ENCODE measurements around the gene P3R3URF.
A peak's percentile ranks its signal among the peaks of the same experiment; 100 is the strongest.

Gene P3R3URF

DNA sequence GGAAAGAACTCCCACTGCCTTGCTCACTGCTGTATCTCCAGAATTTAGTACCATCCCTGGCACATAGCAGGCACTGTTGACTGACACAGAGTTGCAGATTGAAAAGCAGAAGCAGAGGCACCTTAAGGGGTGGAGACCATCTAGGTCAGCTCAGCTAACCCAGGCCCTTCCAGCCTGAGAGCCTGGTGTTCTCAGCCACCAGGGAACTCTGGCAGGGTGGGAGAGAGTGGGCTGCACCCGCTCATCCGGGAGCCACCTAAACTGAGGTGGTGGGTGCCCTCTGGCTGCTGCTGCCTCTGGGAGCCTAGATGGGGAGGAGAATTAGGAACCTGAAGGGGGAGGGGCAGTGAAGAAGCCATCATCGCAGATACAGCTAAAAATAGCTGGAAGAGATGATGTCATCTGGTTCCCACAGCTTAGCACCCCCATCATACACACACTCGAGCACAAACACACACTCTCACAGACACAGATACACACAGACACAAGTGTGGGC is 2.9 kb downstream of the P3R3URF start:
- Histone ChIP-seq H3F3A (ENCODE audit: insufficient read depth, low read length) (no peaks in the 10 kb centered on the region), H3K9ac (ENCODE audit: low read length) (no peak overlapping the region), H3K4me1 (ENCODE audit: low read length) (no peaks in the 10 kb centered on the region; the same call in 1 of the 2 replicates), H3K4me3 (ENCODE audit: low read length) (no peak overlapping the region), H3K27ac (ENCODE audit: low read length) (no peak overlapping the region), H3K79me2 (ENCODE audit: low read length) (no peaks in the 10 kb centered on the region), H3K9me2 (replicated peaks; ENCODE audit: insufficient read depth, low read length) (no peaks in the 10 kb centered on the region), H4K20me1 (ENCODE audit: insufficient read depth, low read length) (no peaks in the 10 kb centered on the region), H3K9me3 (replicated peaks; ENCODE audit: insufficient read depth, low read length) (no peaks in the 10 kb centered on the region), H3K36me3 (replicated peaks; ENCODE audit: insufficient read depth, low read length) (no peaks in the 10 kb centered on the region), H3K4me2 (ENCODE audit: low read depth, low read length) (no peak overlapping the region), H2AFZ (ENCODE audit: low read length) (peak overlapping the region; percentile 43), H3K27me3 (replicated peaks; ENCODE audit: insufficient read depth, low read length) (no peaks in the 10 kb centered on the region)
- DNase-seq, result no peak
- TF ChIP-seq, protein P1, sequence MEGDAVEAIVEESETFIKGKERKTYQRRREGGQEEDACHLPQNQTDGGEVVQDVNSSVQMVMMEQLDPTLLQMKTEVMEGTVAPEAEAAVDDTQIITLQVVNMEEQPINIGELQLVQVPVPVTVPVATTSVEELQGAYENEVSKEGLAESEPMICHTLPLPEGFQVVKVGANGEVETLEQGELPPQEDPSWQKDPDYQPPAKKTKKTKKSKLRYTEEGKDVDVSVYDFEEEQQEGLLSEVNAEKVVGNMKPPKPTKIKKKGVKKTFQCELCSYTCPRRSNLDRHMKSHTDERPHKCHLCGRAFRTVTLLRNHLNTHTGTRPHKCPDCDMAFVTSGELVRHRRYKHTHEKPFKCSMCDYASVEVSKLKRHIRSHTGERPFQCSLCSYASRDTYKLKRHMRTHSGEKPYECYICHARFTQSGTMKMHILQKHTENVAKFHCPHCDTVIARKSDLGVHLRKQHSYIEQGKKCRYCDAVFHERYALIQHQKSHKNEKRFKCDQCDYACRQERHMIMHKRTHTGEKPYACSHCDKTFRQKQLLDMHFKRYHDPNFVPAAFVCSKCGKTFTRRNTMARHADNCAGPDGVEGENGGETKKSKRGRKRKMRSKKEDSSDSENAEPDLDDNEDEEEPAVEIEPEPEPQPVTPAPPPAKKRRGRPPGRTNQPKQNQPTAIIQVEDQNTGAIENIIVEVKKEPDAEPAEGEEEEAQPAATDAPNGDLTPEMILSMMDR (IDR thresholded peaks at IDR 0.05; ENCODE audit: low read length), result no peak
- no peak for TF ChIP-seq EZH2 (optimal IDR thresholded peaks at IDR 0.05; ENCODE audit: low read depth, low read length)
- no peak for TF ChIP-seq EZH2phosphoT487 (IDR thresholded peaks at IDR 0.05; ENCODE audit: low read length)

- H3F3A ChIP-seq (ENCODE audit: insufficient read depth, low read length), result no peaks in the 10 kb centered on the region
- no peak overlapping the region for H3K4me3 ChIP-seq (ENCODE audit: low read length)
- H3K9me2 ChIP-seq (replicated peaks; ENCODE audit: insufficient read depth, low read length), result no peaks in the 10 kb centered on the region
- H3K27ac ChIP-seq (ENCODE audit: low read length), result no peak overlapping the region
- no peaks in the 10 kb centered on the region for H3K27me3 ChIP-seq (replicated peaks; ENCODE audit: insufficient read depth, low read length)
- H3K79me2 ChIP-seq (ENCODE audit: low read length), result no peaks in the 10 kb centered on the region
- H3K9ac ChIP-seq (ENCODE audit: low read length), result no peak overlapping the region
- no peak overlapping the region for H2AFZ ChIP-seq (ENCODE audit: low read length)
- H3K4me2 ChIP-seq (ENCODE audit: low read depth, low read length), result no peak overlapping the region
- no peaks in the 10 kb centered on the region for H3K36me3 ChIP-seq (replicated peaks; ENCODE audit: insufficient read depth, low read length)
- H3K4me1 ChIP-seq (ENCODE audit: low read length), result no peaks in the 10 kb centered on the region; the same call in 1 of the 2 replicates
- no peaks in the 10 kb centered on the region for H4K20me1 ChIP-seq (ENCODE audit: insufficient read depth, low read length)
- TF ChIP-seq EZH2phosphoT487 (IDR thresholded peaks at IDR 0.05; ENCODE audit: low read length), result no peak
- DNase-seq, result no peak
- H3K9me3 ChIP-seq (replicated peaks; ENCODE audit: insufficient read depth, low read length), result no peaks in the 10 kb centered on the region
Measured at GRCh38 chr1:46172321-46172720, 4.0 kb downstream of the P3R3URF start.

DNA sequence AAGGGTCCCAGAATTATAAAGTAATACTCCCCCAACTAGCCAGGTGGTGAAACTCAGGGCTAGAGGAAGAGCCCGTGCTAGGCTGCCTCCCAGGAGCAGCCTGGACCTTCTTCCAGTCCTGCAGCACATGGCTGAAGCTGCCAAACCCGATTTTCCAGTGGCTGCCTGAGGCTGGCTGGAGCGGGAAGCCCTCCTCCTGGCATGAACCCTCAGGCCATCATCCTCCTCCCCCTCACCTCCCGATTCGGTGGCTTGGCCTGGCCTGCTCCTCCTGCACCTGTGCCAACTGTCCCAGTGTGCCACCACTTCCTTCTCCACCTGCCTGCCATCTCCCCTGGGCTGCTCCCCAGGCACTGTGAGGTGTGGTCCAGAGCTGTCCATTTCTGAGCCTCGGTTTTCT is 4.4 kb downstream of the P3R3URF start:
- no peak overlapping the region for H3K4me2 ChIP-seq (ENCODE audit: low read depth, low read length)
- no peak for DNase-seq
- H4K20me1 ChIP-seq (ENCODE audit: insufficient read depth, low read length), result no peaks in the 10 kb centered on the region
- TF ChIP-seq, protein P1 (IDR thresholded peaks at IDR 0.05; ENCODE audit: low read length), result no peak
- TF ChIP-seq EZH2phosphoT487 (IDR thresholded peaks at IDR 0.05; ENCODE audit: low read length), result no peak
- no peak for TF ChIP-seq EZH2 (optimal IDR thresholded peaks at IDR 0.05; ENCODE audit: low read depth, low read length)
- H3K9me2 ChIP-seq (replicated peaks; ENCODE audit: insufficient read depth, low read length), result no peaks in the 10 kb centered on the region
- no peak overlapping the region for H2AFZ ChIP-seq (ENCODE audit: low read length)
- no peak overlapping the region for H3K27ac ChIP-seq (ENCODE audit: low read length)
- H3F3A ChIP-seq (ENCODE audit: insufficient read depth, low read length), result no peaks in the 10 kb centered on the region
- no peak overlapping the region for H3K4me3 ChIP-seq (ENCODE audit: low read length)
- no peaks in the 10 kb centered on the region; the same call in 1 of the 2 replicates for H3K4me1 ChIP-seq (ENCODE audit: low read length)
- no peak overlapping the region for H3K9ac ChIP-seq (ENCODE audit: low read length)
- no peaks in the 10 kb centered on the region for H3K9me3 ChIP-seq (replicated peaks; ENCODE audit: insufficient read depth, low read length)
- H3K36me3 ChIP-seq (replicated peaks; ENCODE audit: insufficient read depth, low read length), result no peaks in the 10 kb centered on the region
- H3K79me2 ChIP-seq (ENCODE audit: low read length), result no peaks in the 10 kb centered on the region
- H3K27me3 ChIP-seq (replicated peaks; ENCODE audit: insufficient read depth, low read length), result no peaks in the 10 kb centered on the region

- H3K36me3 ChIP-seq (replicated peaks; ENCODE audit: insufficient read depth, low read length), result no peaks in the 10 kb centered on the region
- no peak overlapping the region for H3K4me3 ChIP-seq (ENCODE audit: low read length)
- no peaks in the 10 kb centered on the region for H3K27me3 ChIP-seq (replicated peaks; ENCODE audit: insufficient read depth, low read length)
- H4K20me1 ChIP-seq (ENCODE audit: insufficient read depth, low read length), result no peaks in the 10 kb centered on the region
- no peak overlapping the region for H3K9ac ChIP-seq (ENCODE audit: low read length)
- TF ChIP-seq EZH2phosphoT487 (IDR thresholded peaks at IDR 0.05; ENCODE audit: low read length), result no peak
- TF ChIP-seq, protein P1 (IDR thresholded peaks at IDR 0.05; ENCODE audit: low read length), result no peak
- no peak for TF ChIP-seq EZH2 (optimal IDR thresholded peaks at IDR 0.05; ENCODE audit: low read depth, low read length)
- no peaks in the 10 kb centered on the region for H3K9me2 ChIP-seq (replicated peaks; ENCODE audit: insufficient read depth, low read length)
- H3K4me1 ChIP-seq (ENCODE audit: low read length), result no peaks in the 10 kb centered on the region; the same call in 1 of the 2 replicates
- no peaks in the 10 kb centered on the region for H3K9me3 ChIP-seq (replicated peaks; ENCODE audit: insufficient read depth, low read length)
- no peak overlapping the region for H2AFZ ChIP-seq (ENCODE audit: low read length)
- no peak overlapping the region for H3K27ac ChIP-seq (ENCODE audit: low read length)
- H3K79me2 ChIP-seq (ENCODE audit: low read length), result no peaks in the 10 kb centered on the region
- H3F3A ChIP-seq (ENCODE audit: insufficient read depth, low read length), result no peaks in the 10 kb centered on the region
- DNase-seq, result no peak
- no peak overlapping the region for H3K4me2 ChIP-seq (ENCODE audit: low read depth, low read length)
Measured at GRCh38 chr1:46171351-46171750, 4.9 kb downstream of the P3R3URF start.
